Left lung (tissue), 10 donors: ENCODE data around the gene ZNF536. TPM values are rescaled to one million over a fixed set of nuclear protein-coding genes. Genes with fewer than 3 reads are reported as not detected.
"Not testable (repeated sequence)": the region's sequence is repeated elsewhere in the genome, so short reads cannot be mapped to it uniquely, and the experiment has no call there.

Source experiments
- ATAC-seq: fragments of 200-7000 bp; cut with Tn5 transposase; one replicate; pipeline ENCODE4 v1.9.1; 2020; ENCODE audit warnings: moderate library complexity
- DNase-seq, 4 donors: peaks; one replicate each; pipeline ENCODE4 v3.0.0-alpha.2; 2013 to 2020
- H3K27ac ChIP-seq, 2 donors: fragments of 200-600 bp; sonication (generic) in 1 of 2; one replicate each; pipeline versions ENCODE4 v1.5.0 to v1.8.0; 2020 to 2021
- H3K27me3 ChIP-seq, 2 donors: fragments of 200-600 bp; sonication (generic) in 1 of 2; one replicate each; pipeline versions ENCODE4 v1.5.0 to v1.8.0; 2020 to 2021
- H3K36me3 ChIP-seq, 2 donors: fragments of 200-600 bp; sonication (generic) in 1 of 2; one replicate each; pipeline versions ENCODE4 v1.5.0 to v1.8.0; 2020 to 2021
- H3K4me1 ChIP-seq, 2 donors: fragments of 200-600 bp; one replicate each; pipeline ENCODE4 v1.8.0; 2021
- H3K4me3 ChIP-seq, 2 donors: fragments of 200-600 bp; sonication (generic) in 1 of 2; one replicate each; pipeline versions ENCODE4 v1.5.0 to v1.8.0; 2020 to 2021; ENCODE audit warnings: mild to moderate bottlenecking in 1 of 2
- H3K9me3 ChIP-seq, 2 donors: fragments of 200-600 bp; sonication (generic) in 1 of 2; one replicate each; pipeline versions ENCODE4 v1.5.0 to v1.8.0; 2020 to 2021
- intact Hi-C, 2 donors: fragments of 100-400 bp; cut with DNase I; formaldehyde crosslinking; loops; one replicate each; pipeline versions ENCODE4 v1.11.2 to v1.14.2; 2022
- polyA plus RNA-seq, 6 donors: library from polyadenylated mRNA; unstranded; fragments of 120-200 nt; gene quantifications; one replicate each; pipeline ENCODE4 v1.2.1, GENCODE V29; 2013; ENCODE audit not compliant: insufficient read length in 6 of 6
- total RNA-seq, 2 donors: library from RNA; stranded (reverse); fragmentation: NEBNext Ultra II Directional; extraction: Animal tissue kit (Norgen Biotek cat#: 25700); gene quantifications; one replicate each; pipeline ENCODE4 v1.2.1, GENCODE V29; 2021
- TF ChIP-seq, protein P1 (sequence below), 2 donors: fragments of 200-600 bp; sonication (generic) in 1 of 2; IDR thresholded peaks; one replicate each; pipeline versions ENCODE4 v1.5.0 to v1.8.0; 2021; ENCODE audit warnings: antibody characterized with exemption in 2 of 2
- donor health status: DM: no; HTN: yes; CAD: no.
- donor health status: DM: no; HTN: no; CAD: no.

The ZNF536 gene
- total and polyA plus RNA-seq, 8 donors = 0.50 to 6.5 (median 3.6) TPM

DNA sequence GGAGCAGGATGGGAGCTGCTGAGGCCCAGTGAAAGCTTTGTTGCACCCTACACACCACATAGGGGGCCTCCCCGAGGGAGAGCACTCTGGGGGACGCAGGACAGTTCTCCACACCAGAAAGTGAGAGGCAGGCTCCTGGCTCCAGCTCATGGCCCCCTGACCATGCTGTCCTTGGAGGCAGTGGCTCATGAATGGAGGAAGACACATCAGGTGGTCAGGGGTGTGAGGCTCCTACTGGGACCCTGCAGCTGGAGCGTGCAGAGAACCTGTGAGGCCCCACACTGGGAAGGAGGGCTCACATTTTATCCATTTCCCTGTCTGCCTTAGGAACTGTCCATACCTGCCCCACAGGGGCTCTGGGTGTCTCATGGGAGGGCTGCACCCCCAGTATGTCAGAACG, 85.3 kb downstream of the ZNF536 start:
- TF ChIP-seq, protein P1, sequence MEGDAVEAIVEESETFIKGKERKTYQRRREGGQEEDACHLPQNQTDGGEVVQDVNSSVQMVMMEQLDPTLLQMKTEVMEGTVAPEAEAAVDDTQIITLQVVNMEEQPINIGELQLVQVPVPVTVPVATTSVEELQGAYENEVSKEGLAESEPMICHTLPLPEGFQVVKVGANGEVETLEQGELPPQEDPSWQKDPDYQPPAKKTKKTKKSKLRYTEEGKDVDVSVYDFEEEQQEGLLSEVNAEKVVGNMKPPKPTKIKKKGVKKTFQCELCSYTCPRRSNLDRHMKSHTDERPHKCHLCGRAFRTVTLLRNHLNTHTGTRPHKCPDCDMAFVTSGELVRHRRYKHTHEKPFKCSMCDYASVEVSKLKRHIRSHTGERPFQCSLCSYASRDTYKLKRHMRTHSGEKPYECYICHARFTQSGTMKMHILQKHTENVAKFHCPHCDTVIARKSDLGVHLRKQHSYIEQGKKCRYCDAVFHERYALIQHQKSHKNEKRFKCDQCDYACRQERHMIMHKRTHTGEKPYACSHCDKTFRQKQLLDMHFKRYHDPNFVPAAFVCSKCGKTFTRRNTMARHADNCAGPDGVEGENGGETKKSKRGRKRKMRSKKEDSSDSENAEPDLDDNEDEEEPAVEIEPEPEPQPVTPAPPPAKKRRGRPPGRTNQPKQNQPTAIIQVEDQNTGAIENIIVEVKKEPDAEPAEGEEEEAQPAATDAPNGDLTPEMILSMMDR (IDR thresholded peaks at IDR 0.05) = no peak
- no peaks in the 10 kb centered on the region for H3K4me1 ChIP-seq

DNA sequence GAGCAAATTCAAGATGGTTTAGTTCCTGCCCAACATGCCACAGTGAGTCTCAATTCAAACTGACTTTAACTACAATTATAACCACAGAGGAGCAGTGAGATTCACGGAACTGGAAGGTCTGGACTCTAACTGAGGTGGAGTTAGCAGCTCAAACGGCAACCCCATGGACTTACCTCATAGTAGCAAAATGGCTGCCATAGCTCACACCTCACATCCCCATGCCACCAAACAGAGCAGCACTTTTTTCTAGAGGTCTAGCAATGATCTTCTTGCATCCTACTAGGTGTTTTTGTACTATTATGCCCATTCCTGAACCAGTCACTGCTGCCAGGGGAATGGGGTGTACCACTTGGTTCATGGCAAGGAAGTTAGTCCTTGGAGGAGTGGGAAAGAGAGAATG, 87.7 kb downstream of the ZNF536 start:
- Histone ChIP-seq H3K36me3 (no peaks in the 10 kb centered on the region), H3K4me3 (no peak overlapping the region), H3K27ac (no peak overlapping the region), H3K4me1 (no peaks in the 10 kb centered on the region), H3K27me3 (no peaks in the 10 kb centered on the region), H3K9me3 (no peaks in the 10 kb centered on the region)
- intact Hi-C loops = no loop called here
- ATAC-seq (no peak), DNase-seq (no peak)
- TF ChIP-seq, protein P1 (IDR thresholded peaks at IDR 0.05) = no peak

More for the DNA sequence above, 85.3 kb downstream of the ZNF536 start:
- Histone ChIP-seq H3K36me3 (no peaks in the 10 kb centered on the region), H3K4me3 (no peak overlapping the region), H3K9me3 (no peaks in the 10 kb centered on the region), H3K27me3 (no peaks in the 10 kb centered on the region), H3K27ac (no peak overlapping the region)
- DNase-seq = no peak
- intact Hi-C loops = no loop called here
- no peak for ATAC-seq

DNA sequence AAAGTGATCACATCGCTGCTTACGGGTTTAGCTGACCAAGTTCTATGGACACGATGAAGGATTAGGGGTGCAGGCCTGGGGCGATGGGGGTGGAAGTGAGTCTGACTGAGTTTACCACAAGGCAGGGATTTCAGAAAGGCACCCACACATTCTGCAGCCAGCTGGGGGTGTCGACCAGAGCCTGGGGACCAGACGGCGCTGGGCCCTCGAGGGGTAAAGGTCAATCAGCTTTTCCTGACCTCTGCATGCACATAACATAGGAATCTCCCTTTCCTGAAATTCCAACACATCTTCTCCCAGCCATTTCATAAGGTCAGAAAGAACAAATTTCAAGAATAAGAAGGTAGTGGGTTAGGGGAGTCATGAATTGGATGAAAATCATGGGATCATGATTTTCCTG, 92.0 kb downstream of the ZNF536 start:
- intact Hi-C loops = no loop called here
- Histone ChIP-seq H3K27me3 (no peaks in the 10 kb centered on the region), H3K27ac (no peak overlapping the region), H3K36me3 (no peaks in the 10 kb centered on the region), H3K4me3 (no peak overlapping the region), H3K9me3 (no peaks in the 10 kb centered on the region), H3K4me1 (no peaks in the 10 kb centered on the region)
- TF ChIP-seq, protein P1 (IDR thresholded peaks at IDR 0.05) = no peak
- ATAC-seq (no peak), DNase-seq (no peak)

DNA sequence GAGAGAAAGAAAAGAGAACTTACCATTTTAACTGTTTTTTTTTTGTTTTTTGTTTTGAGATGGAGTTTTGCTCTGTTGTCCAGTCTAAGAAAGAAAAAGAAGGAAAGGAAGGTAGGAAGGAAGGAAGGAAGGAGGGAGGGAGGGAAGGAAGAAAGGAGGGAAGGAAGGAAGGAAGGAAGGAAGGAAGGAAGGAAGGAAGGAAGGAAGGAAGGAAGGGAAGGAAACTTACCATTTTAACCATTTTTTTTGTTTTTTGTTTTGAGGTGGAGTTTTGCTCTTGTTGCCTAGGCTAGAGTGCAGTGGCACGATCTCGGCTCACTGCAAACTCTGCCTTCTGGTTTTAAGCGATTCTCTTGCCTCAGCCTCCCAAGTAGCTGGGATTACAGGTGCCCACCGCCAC, 94.4 kb downstream of the ZNF536 start:
- H3K36me3 ChIP-seq, DNase-seq, intact Hi-C loops, ATAC-seq, H3K27me3 ChIP-seq, H3K4me1 ChIP-seq, H3K4me3 ChIP-seq, H3K27ac ChIP-seq, H3K9me3 ChIP-seq: not testable (repeated sequence)

DNA sequence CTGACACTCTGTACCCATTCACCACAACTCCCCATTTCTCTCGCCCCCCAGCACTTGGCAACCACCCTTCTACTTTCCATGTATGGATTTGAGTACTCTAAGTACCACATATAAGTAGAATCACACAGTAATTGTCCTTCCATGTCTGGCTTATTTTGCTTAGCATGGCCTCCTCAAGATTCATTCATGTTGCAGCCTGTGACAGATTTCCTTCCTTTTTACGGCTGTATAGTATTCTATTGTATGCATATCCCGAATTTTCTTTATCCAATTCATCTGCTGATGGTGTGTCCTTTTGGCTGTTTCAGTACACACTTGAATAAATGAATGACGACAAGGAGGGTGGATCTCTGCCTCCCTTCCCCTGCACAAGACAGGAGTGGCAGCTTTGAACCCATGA, 95.1 kb downstream of the ZNF536 start:
- no peaks in the 10 kb centered on the region for H3K4me1 ChIP-seq
- intact Hi-C loops = no loop called here

DNA sequence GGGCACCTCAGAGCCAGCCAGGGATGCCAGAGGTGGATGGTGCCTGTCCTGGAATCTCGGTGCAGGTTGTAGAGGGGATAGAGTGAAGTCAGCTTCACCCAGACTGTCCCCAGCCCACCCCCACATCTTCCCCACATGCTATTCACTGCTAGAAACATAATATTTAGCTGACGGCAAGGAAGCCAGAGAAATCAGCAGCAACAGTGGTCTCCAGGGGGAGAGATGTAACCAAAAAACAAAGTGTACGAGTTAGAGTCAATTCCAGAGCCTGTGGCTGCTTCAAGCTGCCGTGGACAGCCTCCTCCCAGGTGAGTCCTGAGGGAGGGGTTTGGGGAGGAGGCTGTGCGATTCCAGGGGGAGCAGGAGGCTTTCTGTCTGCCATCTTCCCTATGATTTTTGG, 97.6 kb downstream of the ZNF536 start:
- intact Hi-C loops = no loop called here
- H3K9me3 ChIP-seq = peaks cover 0 to 6% of the 10 kb centered on the region in 2 donors
- ATAC-seq (no peak), DNase-seq (no peak)
- H3K27ac ChIP-seq = no peak overlapping the region
- H3K4me3 ChIP-seq = no peak overlapping the region
- no peaks in the 10 kb centered on the region for H3K4me1 ChIP-seq
- H3K36me3 ChIP-seq = no peaks in the 10 kb centered on the region
- TF ChIP-seq, protein P1 (IDR thresholded peaks at IDR 0.05) = no peak
- no peaks in the 10 kb centered on the region for H3K27me3 ChIP-seq

More for the DNA sequence above, 95.1 kb downstream of the ZNF536 start:
- Histone ChIP-seq H3K27ac (no peak overlapping the region), H3K27me3 (no peaks in the 10 kb centered on the region), H3K36me3 (no peaks in the 10 kb centered on the region), H3K4me3 (no peak overlapping the region), H3K9me3 (no peaks in the 10 kb centered on the region)
- DNase-seq (no peak), ATAC-seq (no peak)
- TF ChIP-seq, protein P1 (IDR thresholded peaks at IDR 0.05) = no peak
